H1 (cell line): Measurements from ENCODE around the gene ATE1. TPM values are rescaled to one million over a fixed set of nuclear protein-coding genes. Genes with fewer than 3 reads are reported as not detected.

Experiments used
- CTCF ChIA-PET: fragments of 300-600 bp; sonication (Branson Sonifier 250); formaldehyde crosslinking; loops from one replicate; lab custom pipeline; 2021; ENCODE audit not compliant: partially characterized antibody; lab: Charles Lee
- POLR2A ChIA-PET: fragments of 300-600 bp; sonication (Branson Sonifier 250); formaldehyde crosslinking; loops from one replicate; lab custom pipeline; 2021; ENCODE audit warnings: inconsistent platforms; ENCODE audit not compliant: partially characterized antibody; lab: Charles Lee
- DNase-seq, 2 experiments: peaks; one replicate each; pipeline versions ENCODE4 v3.0.0 to v3.0.0-alpha.2; 2010 to 2022; ENCODE audit warnings: low spot score in 2 of 2, low read depth in 1 of 2, mixed read lengths in 1 of 2
- FAIRE-seq: peaks from 2 replicates; lab custom pipeline; 2011; peaks lifted over from hg19 to GRCh38; lab: Jason Lieb, UNC
- H2AFZ ChIP-seq: 2 replicates; pipeline ENCODE4 v1.8.1; 2012; ENCODE audit warnings: low read length, inconsistent platforms
- H2AK5ac ChIP-seq: 2 replicates; pipeline ENCODE4 v1.6.1; 2013; ENCODE audit warnings: low read depth, low read length
- H2BK120ac ChIP-seq: replicated peaks from 2 replicates; pipeline ENCODE3; 2013; ENCODE audit warnings: low read depth, low read length, inconsistent platforms
- H2BK12ac ChIP-seq: 2 replicates; pipeline ENCODE4 v1.6.1; 2013; ENCODE audit warnings: low read depth, low read length
- H2BK15ac ChIP-seq: 2 replicates; pipeline ENCODE4 v1.6.1; 2013; ENCODE audit warnings: low read length
- H2BK20ac ChIP-seq: 2 replicates; pipeline ENCODE4 v1.6.1; 2013; ENCODE audit warnings: low read length
- H2BK5ac ChIP-seq: 2 replicates; pipeline ENCODE4 v1.6.1; 2013; ENCODE audit warnings: low read depth, low read length
- H3K14ac ChIP-seq: 2 replicates; pipeline ENCODE4 v1.6.1; 2013; ENCODE audit warnings: inconsistent platforms; ENCODE audit not compliant: insufficient read length
- H3K18ac ChIP-seq: 2 replicates; pipeline ENCODE4 v1.6.1; 2013; ENCODE audit warnings: low read length; ENCODE audit errors: extremely low read depth
- H3K23ac ChIP-seq: 2 replicates; pipeline ENCODE4 v1.6.1; 2013; ENCODE audit warnings: inconsistent platforms; ENCODE audit not compliant: insufficient read length
- H3K23me2 ChIP-seq: 2 replicates; pipeline ENCODE4 v1.6.1; 2013; ENCODE audit warnings: low read depth, low read length
- H3K27ac ChIP-seq: 2 replicates; pipeline ENCODE4 v1.6.1; 2011; ENCODE audit warnings: low read depth, low read length, inconsistent platforms
- H3K27me3 ChIP-seq, 4 experiments: replicated peaks in 1 of 4; 1 replicate in 1 of 4; 2 replicates in 3 of 4; pipeline versions ENCODE4 v1.6.1 to v1.8.1; 2011 to 2013; ENCODE audit warnings: low read length in 3 of 4, mild to moderate bottlenecking in 3 of 4, inconsistent platforms in 2 of 4, mixed read lengths in 2 of 4, moderate library complexity in 1 of 4; ENCODE audit not compliant: control insufficient read depth in 3 of 4, insufficient read depth in 3 of 4; ENCODE audit errors: extremely low read depth in 1 of 4
- H3K36me3 ChIP-seq, 4 experiments: 2 replicates each; pipeline versions ENCODE4 v1.6.1 to v1.8.1; 2011 to 2013; ENCODE audit warnings: mild to moderate bottlenecking in 4 of 4, low read length in 3 of 4, moderate library complexity in 2 of 4, control low read depth in 1 of 4, inconsistent platforms in 1 of 4; ENCODE audit not compliant: insufficient read depth in 4 of 4, control insufficient read depth in 2 of 4
- H3K4ac ChIP-seq: replicated peaks from 2 replicates; pipeline ENCODE3; 2013; ENCODE audit warnings: low read length, low read depth, mixed read lengths, inconsistent platforms; ENCODE audit not compliant: insufficient read length
- H3K4me1 ChIP-seq, 4 experiments: replicated peaks in 1 of 4; 1 replicate in 1 of 4; 2 replicates in 3 of 4; pipeline versions ENCODE4 v1.6.1 to v1.8.1; 2011 to 2013; ENCODE audit warnings: low read length in 3 of 4, inconsistent platforms in 2 of 4, mixed read lengths in 1 of 4; ENCODE audit not compliant: insufficient read depth in 4 of 4, control insufficient read depth in 3 of 4
- H3K4me2 ChIP-seq, 2 experiments: 2 replicates each; pipeline versions ENCODE4 v1.6.1 to v1.8.1; 2011 to 2013; ENCODE audit warnings: low read depth in 2 of 2, low read length in 2 of 2, control low read depth in 1 of 2, inconsistent platforms in 1 of 2, mild to moderate bottlenecking in 1 of 2; ENCODE audit not compliant: insufficient read depth in 1 of 2
- H3K4me3 ChIP-seq, 4 experiments: fragments of 200-600, 300-600 bp in 1 of 4; sonication (generic), shearing (Covaris generic), sonication (Bioruptor Twin) in 1 of 4; 2 replicates each; pipeline versions ENCODE4 v1.5.1 to v1.8.1; 2011 to 2016; ENCODE audit warnings: low read length in 4 of 4, low read depth in 3 of 4, control low read depth in 2 of 4, inconsistent platforms in 2 of 4, mild to moderate bottlenecking in 2 of 4, mixed read lengths in 1 of 4, moderate library complexity in 1 of 4; ENCODE audit not compliant: insufficient read depth in 2 of 4; ENCODE audit errors: extremely low read depth in 1 of 4
- H3K56ac ChIP-seq: replicated peaks from 2 replicates; pipeline ENCODE3; 2013; ENCODE audit warnings: low read depth, mild to moderate bottlenecking, mixed read lengths, low read length, inconsistent platforms; ENCODE audit not compliant: insufficient read length
- H3K79me1 ChIP-seq: 2 replicates; pipeline ENCODE4 v1.6.1; 2013; ENCODE audit warnings: low read depth, low read length, control low read depth
- H3K79me2 ChIP-seq, 2 experiments: 2 replicates each; pipeline versions ENCODE4 v1.6.1 to v1.8.1; 2012 to 2013; ENCODE audit warnings: low read length in 2 of 2, mild to moderate bottlenecking in 2 of 2, inconsistent platforms in 1 of 2; ENCODE audit not compliant: insufficient read depth in 2 of 2, control insufficient read depth in 1 of 2
- H3K9ac ChIP-seq, 4 experiments: replicated peaks in 1 of 4; 1 replicate in 1 of 4; 2 replicates in 3 of 4; pipeline versions ENCODE4 v1.6.1 to v1.8.1; 2011 to 2013; ENCODE audit warnings: low read depth in 3 of 4, low read length in 3 of 4, control low read depth in 2 of 4, mild to moderate bottlenecking in 2 of 4, moderate library complexity in 2 of 4, inconsistent platforms in 1 of 4; ENCODE audit errors: extremely low read depth in 1 of 4
- H3K9me3 ChIP-seq, 2 experiments: 2 replicates each; pipeline versions ENCODE4 v1.6.1 to v1.8.1; 2012 to 2013; ENCODE audit warnings: mild to moderate bottlenecking in 2 of 2, moderate library complexity in 2 of 2, control low read depth in 1 of 2, inconsistent platforms in 1 of 2, low read depth in 1 of 2, low read length in 1 of 2, mixed read lengths in 1 of 2; ENCODE audit not compliant: insufficient read depth in 2 of 2
- H4K20me1 ChIP-seq, 2 experiments: replicated peaks in 1 of 2; 2 replicates each; pipeline versions ENCODE3 to v1.8.1; 2011 to 2013; ENCODE audit warnings: inconsistent platforms in 2 of 2, low read length in 2 of 2, mild to moderate bottlenecking in 1 of 2; ENCODE audit not compliant: insufficient read depth in 2 of 2, control insufficient read depth in 1 of 2
- H4K5ac ChIP-seq: 2 replicates; pipeline ENCODE4 v1.6.1; 2013; ENCODE audit warnings: low read length, low read depth, mixed read lengths, inconsistent platforms; ENCODE audit not compliant: insufficient read length
- H4K8ac ChIP-seq: 2 replicates; pipeline ENCODE4 v1.8.0; 2013; ENCODE audit warnings: mild to moderate bottlenecking, moderate library complexity, low read length, inconsistent platforms; ENCODE audit not compliant: insufficient read depth; ENCODE audit errors: extremely low read depth
- H4K91ac ChIP-seq: replicated peaks from 2 replicates; pipeline ENCODE3; 2013; ENCODE audit warnings: low read length, mixed read lengths, inconsistent platforms; ENCODE audit not compliant: insufficient read length
- ASH2L ChIP-seq: fragments of 200-600, 300-600 bp; sonication (generic); IDR thresholded peaks from one replicate; pipeline ENCODE4 v1.7.1; 2017; ENCODE audit warnings: low read length
- CEBPB ChIP-seq: IDR thresholded peaks from 2 replicates; pipeline ENCODE4 v1.6.1; 2012; ENCODE audit warnings: low read depth, low read length
- CHD2 ChIP-seq: IDR thresholded peaks from 2 replicates; pipeline ENCODE4 v1.6.1; 2012; ENCODE audit warnings: low read length, improper control_type of control experiment
- GTF2F1 ChIP-seq: IDR thresholded peaks from 2 replicates; pipeline ENCODE4 v1.6.1; 2012; ENCODE audit warnings: low read depth, low read length, improper control_type of control experiment, borderline replicate concordance
- KDM1A ChIP-seq: fragments of 200-600, 300-600 bp; sonication (generic); IDR thresholded peaks from 2 replicates; pipeline ENCODE4 v1.7.1; 2016; ENCODE audit warnings: mild to moderate bottlenecking, low read length, borderline replicate concordance
- KDM5A ChIP-seq: fragments of 200-600 bp; IDR thresholded peaks from 2 replicates; pipeline ENCODE4 v1.7.1; 2012; ENCODE audit warnings: mild to moderate bottlenecking, low read length, inconsistent platforms, mixed read lengths
- PHF8 ChIP-seq: fragments of 200-600 bp; sonication (generic); conservative IDR thresholded peaks from 2 replicates; pipeline ENCODE4 v1.7.1; 2012; ENCODE audit warnings: low read depth, mild to moderate bottlenecking, inconsistent platforms, low read length, moderate library complexity
- POU5F1 ChIP-seq: IDR thresholded peaks from 2 replicates; pipeline ENCODE4 v1.6.1; 2011; ENCODE audit warnings: low read depth, mild to moderate bottlenecking, low read length, moderate library complexity
- SIN3A ChIP-seq, 2 experiments: IDR thresholded peaks in 1 of 2; conservative IDR thresholded peaks in 1 of 2; 2 replicates each; pipeline ENCODE4 v1.6.1; 2011 to 2012; ENCODE audit warnings: low read length in 2 of 2, improper control_type of control experiment in 1 of 2, low read depth in 1 of 2, mild to moderate bottlenecking in 1 of 2
- SIRT6 ChIP-seq: IDR thresholded peaks from one replicate; pipeline ENCODE4 v1.7.1; 2012; ENCODE audit warnings: low read length, inconsistent platforms
- TBP ChIP-seq: IDR thresholded peaks from 2 replicates; pipeline ENCODE4 v1.6.1; 2011; ENCODE audit warnings: low read depth, low read length, improper control_type of control experiment
- WGBS, 2 experiments: shearing (Covaris generic) in 1 of 2; methylation state at CpG; one replicate each; pipeline versions ENCODE4 v1.1.6 to v1.1.7; 2013 to 2015; ENCODE audit warnings: low lambda C conversion rate in 2 of 2, mixed read lengths in 2 of 2, inconsistent platforms in 1 of 2, low coverage in 1 of 2, missing lambda C conversion rate in 1 of 2; ENCODE audit not compliant: insufficient replicate concordance in 2 of 2, insufficient coverage in 1 of 2, insufficient read length in 1 of 2; ENCODE audit errors: extremely low coverage in 1 of 2, missing lambda C conversion rate in 1 of 2; 5-methylcytosine and 5-hydroxymethylcytosine counted together
- polyA plus RNA-seq, 7 experiments: library from polyadenylated mRNA; depleted of rRNA in 3 of 7; stranded (reverse) in 5 of 7; unstranded in 2 of 7; fragments of >200 nt in 5 of 7; fragments of 200-250 nt in 2 of 7; gene quantifications; 1 replicate in 5 of 7; 2 replicates in 1 of 7; 4 replicates in 1 of 7; pipeline versions ENCODE4 v1.2.1 to v1.2.3, GENCODE V29; 2011 to 2013; ENCODE audit warnings: missing spikeins in 2 of 7, mixed read lengths in 2 of 7
- total RNA-seq: library from RNA; stranded (reverse); fragmentation: NEBNext Ultra II Directional; extraction: Animal tissue kit (Norgen Biotek cat#: 25700); gene quantifications from 2 replicates; pipeline ENCODE4 v1.2.1, GENCODE V29; 2021
- TF ChIP-seq, protein P1 (sequence below), 3 experiments: IDR thresholded peaks; 1 replicate in 2 of 3; 2 replicates in 1 of 3; pipeline versions ENCODE4 v1.5.1 to v1.6.1; 2011; ENCODE audit warnings: low read length in 3 of 3, mild to moderate bottlenecking in 3 of 3, inconsistent platforms in 2 of 3, low read depth in 1 of 3, moderate library complexity in 1 of 3; ENCODE audit not compliant: insufficient read depth in 1 of 3; ENCODE audit errors: control extremely low read depth in 1 of 3

Gene ATE1
- total and polyA plus RNA-seq, 2 of the 8 experiments (the other 6 are each of a cell fraction or from before 2014, with no cell fraction given): 8.8 to 26.9 TPM

DNA sequence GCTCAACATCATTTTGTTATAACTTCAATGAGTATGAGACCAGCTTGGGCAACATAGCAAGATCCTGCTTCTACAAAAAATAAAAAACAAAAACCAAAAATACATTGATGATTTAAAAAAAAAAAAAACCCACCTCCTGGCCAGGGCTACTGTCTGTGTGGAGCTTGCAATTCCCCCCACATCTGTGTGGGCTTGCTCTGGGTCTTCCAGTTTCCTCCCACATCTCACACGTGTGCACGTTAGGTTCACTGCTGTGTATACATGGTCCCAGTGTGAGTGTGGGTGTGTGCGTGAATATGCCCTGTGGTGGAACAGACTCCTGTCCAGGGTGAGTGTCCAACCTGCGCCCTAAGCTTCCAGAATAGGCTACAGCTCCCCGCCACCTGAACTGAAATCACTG is 41.6 kb downstream of the ATE1 start:
- no peak for DNase-seq
- TF ChIP-seq SIRT6 (no peak), POU5F1 (no peak), GTF2F1 (no peak), SIN3A (conservative IDR thresholded peaks at IDR 0.05 in 1 of 2, IDR thresholded peaks at IDR 0.05 in 1 of 2; ENCODE audit: low read depth in 1 of 2, low read length in 2 of 2) (no peak), CEBPB (no peak), KDM1A (no peak), ASH2L (no peak), TBP (no peak), PHF8 (no peak), KDM5A (no peak), CHD2 (no peak)
- TF ChIP-seq, protein P1, sequence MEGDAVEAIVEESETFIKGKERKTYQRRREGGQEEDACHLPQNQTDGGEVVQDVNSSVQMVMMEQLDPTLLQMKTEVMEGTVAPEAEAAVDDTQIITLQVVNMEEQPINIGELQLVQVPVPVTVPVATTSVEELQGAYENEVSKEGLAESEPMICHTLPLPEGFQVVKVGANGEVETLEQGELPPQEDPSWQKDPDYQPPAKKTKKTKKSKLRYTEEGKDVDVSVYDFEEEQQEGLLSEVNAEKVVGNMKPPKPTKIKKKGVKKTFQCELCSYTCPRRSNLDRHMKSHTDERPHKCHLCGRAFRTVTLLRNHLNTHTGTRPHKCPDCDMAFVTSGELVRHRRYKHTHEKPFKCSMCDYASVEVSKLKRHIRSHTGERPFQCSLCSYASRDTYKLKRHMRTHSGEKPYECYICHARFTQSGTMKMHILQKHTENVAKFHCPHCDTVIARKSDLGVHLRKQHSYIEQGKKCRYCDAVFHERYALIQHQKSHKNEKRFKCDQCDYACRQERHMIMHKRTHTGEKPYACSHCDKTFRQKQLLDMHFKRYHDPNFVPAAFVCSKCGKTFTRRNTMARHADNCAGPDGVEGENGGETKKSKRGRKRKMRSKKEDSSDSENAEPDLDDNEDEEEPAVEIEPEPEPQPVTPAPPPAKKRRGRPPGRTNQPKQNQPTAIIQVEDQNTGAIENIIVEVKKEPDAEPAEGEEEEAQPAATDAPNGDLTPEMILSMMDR (IDR thresholded peaks at IDR 0.05; ENCODE audit: control extremely low read depth in 1 of 3, insufficient read depth in 1 of 3, low read depth in 1 of 3, low read length in 3 of 3): no peak

More for the DNA sequence above, 41.6 kb downstream of the ATE1 start:
- H3K36me3 ChIP-seq: peaks cover 0 to 8% (median 0%) of the 10 kb centered on the region in 4 experiments; a peak in 1 of 8 replicates
- 88% methylated on average over 5 of the region's 5 CpGs; no CpG with 5 or more reads in 1 of the 2 experiments for WGBS, 2 experiments
- peak overlapping the region; percentile 44 for H3K4ac ChIP-seq
- no peak overlapping the region for H4K5ac ChIP-seq
- H4K8ac ChIP-seq: no peak overlapping the region
- H4K20me1 ChIP-seq: no peaks in the 10 kb centered on the region
- H2BK120ac ChIP-seq: no peak overlapping the region
- H3K23ac ChIP-seq: no peak overlapping the region
- H3K4me2 ChIP-seq: no peak overlapping the region
- no peak overlapping the region for H2BK5ac ChIP-seq
- no peaks in the 10 kb centered on the region for H3K9me3 ChIP-seq
- peaks cover 0 to 5% (median 1%) of the 10 kb centered on the region in 4 experiments; a peak in 2 of 7 replicates for H3K4me1 ChIP-seq
- no peak overlapping the region for H2AFZ ChIP-seq
- H3K79me1 ChIP-seq: no peaks in the 10 kb centered on the region; the same call in 1 of the 2 replicates
- H3K14ac ChIP-seq: no peak overlapping the region
- H2BK12ac ChIP-seq: no peak overlapping the region
- no peak overlapping the region for H2BK15ac ChIP-seq
- no peak overlapping the region for H3K27ac ChIP-seq
- H3K56ac ChIP-seq: no peak overlapping the region
- no peak for FAIRE-seq
- H3K23me2 ChIP-seq: no peaks in the 10 kb centered on the region
- no peak overlapping the region for H2BK20ac ChIP-seq
- H3K79me2 ChIP-seq: 0 out of 4 replicates have a peak, but pooled peaks cover 0 to 3% of the 10 kb centered on the region in 2 experiments
- POLR2A ChIA-PET: interaction anchor here (0.7 kb wide), 1 partner anchor 41 kb away, joined by 3 read pairs; no protein-coding TSS in a partner anchor
- H3K4me3 ChIP-seq: no peak overlapping the region
- H3K18ac ChIP-seq: no peak overlapping the region
- H4K91ac ChIP-seq: no peak overlapping the region
- CTCF ChIA-PET: interaction anchor here (1.0 to 6.9 kb wide), 17 partner anchors 8 to 607 kb away, joined by 3 to 46 read pairs (median 5); no protein-coding TSS in a partner anchor
- H3K9ac ChIP-seq: no peak overlapping the region
- no peaks in the 10 kb centered on the region for H3K27me3 ChIP-seq
- H2AK5ac ChIP-seq: no peak overlapping the region
